Measurements from ENCODE around the gene NEURL3. TPM values are rescaled to one million over a fixed set of nuclear protein-coding genes. Genes with fewer than 3 reads are reported as not detected.

The NEURL3 gene
- total and polyA plus RNA-seq, 7 donors, result 0.36 to 6.4 (median 3.5) TPM; not detected in 3

- intact Hi-C loops (cut with DNase I), result loop anchor here (5.0 to 10.0 kb wide), 3 partner anchors 331 to 1128 kb away; partner anchors contain the start of gene ACTR1B
- H3K36me3 ChIP-seq, result no peaks in the 10 kb centered on the region
- H3K4me3 ChIP-seq, result peak overlapping the region in 1 of 4 donors; percentile 2
- H3K4me1 ChIP-seq, result peaks cover 0 to 75% (median 70%) of the 10 kb centered on the region in 4 donors
- no peaks in the 10 kb centered on the region for H3K27me3 ChIP-seq
- no peaks in the 10 kb centered on the region for H3K9me3 ChIP-seq
- H3K27ac ChIP-seq, result peak overlapping the region; percentile 85 to 99 (median 90)
- DNase-seq, result no peak
- no peak for TF ChIP-seq EP300 (IDR thresholded peaks at IDR 0.05)
- TF ChIP-seq POLR2AphosphoS5 (IDR thresholded peaks at IDR 0.05), result no peak
- no peak for TF ChIP-seq CTCF (IDR thresholded peaks at IDR 0.05)
- no peak for TF ChIP-seq POLR2A (IDR thresholded peaks at IDR 0.05)
- 17 to 61% methylated on average over 4 of the region's 4 CpGs for WGBS, 2 donors
Observed at GRCh38 chr2:96534141-96534540, 29.0 kb upstream of the NEURL3 start.

GRCh38 chr2:96533292-96534073 lies 28.3 kb upstream of the NEURL3 start:
- Histone ChIP-seq H3K9me3 (no peaks in the 10 kb centered on the region), H3K4me1 (peaks cover 0 to 75% (median 69%) of the 10 kb centered on the region in 4 donors), H3K27me3 (no peaks in the 10 kb centered on the region), H3K27ac (peak overlapping the region; percentile 85 to 99 (median 90)), H3K36me3 (no peaks in the 10 kb centered on the region), H3K4me3 (peak overlapping the region in 1 of 4 donors; percentile 2)
- WGBS, 2 donors, result 18 to 42% methylated on average over 8 of the region's 8 CpGs
- TF ChIP-seq POLR2AphosphoS5 (IDR thresholded peaks at IDR 0.05) (peak; percentile 33 to 82 (median 52)), EP300 (IDR thresholded peaks at IDR 0.05) (peak in 3 of 4 donors; percentile 31 to 81 (median 62)), POLR2A (IDR thresholded peaks at IDR 0.05) (no peak)
- intact Hi-C loops (cut with DNase I), result loop anchor here (5.0 to 10.0 kb wide), 3 partner anchors 331 to 1129 kb away; partner anchors contain the start of gene ACTR1B
- peak; percentile 94 for DNase-seq

GRCh38 chr2:96532641-96533291 lies 27.6 kb upstream of the NEURL3 start:
- intact Hi-C loops (cut with DNase I), result loop anchor here (5.0 to 10.0 kb wide), 3 partner anchors 332 to 1130 kb away; partner anchors contain the start of gene ACTR1B
- Histone ChIP-seq H3K4me3 (peak overlapping the region in 1 of 4 donors; percentile 44), H3K36me3 (no peaks in the 10 kb centered on the region), H3K27me3 (no peaks in the 10 kb centered on the region), H3K27ac (peak overlapping the region; percentile 85 to 99 (median 90)), H3K9me3 (no peaks in the 10 kb centered on the region), H3K4me1 (peaks cover 0 to 75% (median 69%) of the 10 kb centered on the region in 4 donors)
- no peak for TF ChIP-seq POLR2A (IDR thresholded peaks at IDR 0.05)
- 85 to 87% methylated on average over 7 of the region's 7 CpGs for WGBS, 2 donors
- DNase-seq, result peak; percentile 66

GRCh38 chr2:96531872-96532505 lies 26.8 kb upstream of the NEURL3 start:
- intact Hi-C loops (cut with DNase I), result loop anchor here (5.0 to 10.0 kb wide), 3 partner anchors 333 to 1130 kb away; partner anchors contain the start of gene ACTR1B
- Histone ChIP-seq H3K4me3 (peak overlapping the region; percentile 13 to 44 (median 40)), H3K27ac (peak overlapping the region; percentile 85 to 99 (median 90)), H3K27me3 (no peaks in the 10 kb centered on the region), H3K4me1 (peaks cover 0 to 78% (median 69%) of the 10 kb centered on the region in 4 donors), H3K9me3 (no peaks in the 10 kb centered on the region), H3K36me3 (no peaks in the 10 kb centered on the region)
- peak; percentile 99 for DNase-seq
- TF ChIP-seq POLR2AphosphoS5 (IDR thresholded peaks at IDR 0.05) (peak; percentile 74 to 95 (median 84)), POLR2A (IDR thresholded peaks at IDR 0.05) (no peak), EP300 (IDR thresholded peaks at IDR 0.05) (peak in 2 of 4 donors; percentile 76 to 92)
- WGBS, 2 donors, result 5 to 9% methylated on average over 23 of the region's 23 CpGs

GRCh38 chr2:96531366-96531765 lies 26.2 kb upstream of the NEURL3 start:
- intact Hi-C loops (cut with DNase I), result loop anchor here (5.0 to 10.0 kb wide), 3 partner anchors 333 to 1131 kb away; partner anchors contain the start of gene ACTR1B
- H3K27ac ChIP-seq, result peak overlapping the region; percentile 85 to 99 (median 90)
- peaks cover 0 to 80% (median 68%) of the 10 kb centered on the region in 4 donors for H3K4me1 ChIP-seq
- H3K36me3 ChIP-seq, result no peaks in the 10 kb centered on the region
- peak overlapping the region in 3 of 4 donors; percentile 38 to 44 (median 42) for H3K4me3 ChIP-seq
- H3K9me3 ChIP-seq, result no peaks in the 10 kb centered on the region
- TF ChIP-seq POLR2AphosphoS5 (IDR thresholded peaks at IDR 0.05) (no peak), POLR2A (IDR thresholded peaks at IDR 0.05) (no peak), EP300 (IDR thresholded peaks at IDR 0.05) (no peak), CTCF (IDR thresholded peaks at IDR 0.05) (no peak)
- H3K27me3 ChIP-seq, result no peaks in the 10 kb centered on the region
- 82 to 86% methylated on average over 9 of the region's 9 CpGs for WGBS, 2 donors
- DNase-seq, result peak; percentile 70

Measured in sigmoid colon (tissue), 7 donors.